OCI-LY7 (cell line): Measurements from ENCODE around the gene SORBS2.

Experiments
- EZH2phosphoT487 ChIP-seq: fragments of 200-600 bp; sonication (generic); IDR thresholded peaks from 2 replicates; pipeline ENCODE4 v1.6.1; 2018; ENCODE audit warnings: low read depth, borderline replicate concordance, mild to moderate bottlenecking, mixed run types, antibody characterized with exemption, low read length, moderate library complexity, mixed read lengths
- TF ChIP-seq, protein P1 (sequence below): fragments of 200-600 bp; sonication (generic); conservative IDR thresholded peaks from 2 replicates; pipeline ENCODE4 v1.5.1; 2014; ENCODE audit warnings: mild to moderate bottlenecking, antibody characterized with exemption, low read length, moderate library complexity, mixed read lengths

DNA sequence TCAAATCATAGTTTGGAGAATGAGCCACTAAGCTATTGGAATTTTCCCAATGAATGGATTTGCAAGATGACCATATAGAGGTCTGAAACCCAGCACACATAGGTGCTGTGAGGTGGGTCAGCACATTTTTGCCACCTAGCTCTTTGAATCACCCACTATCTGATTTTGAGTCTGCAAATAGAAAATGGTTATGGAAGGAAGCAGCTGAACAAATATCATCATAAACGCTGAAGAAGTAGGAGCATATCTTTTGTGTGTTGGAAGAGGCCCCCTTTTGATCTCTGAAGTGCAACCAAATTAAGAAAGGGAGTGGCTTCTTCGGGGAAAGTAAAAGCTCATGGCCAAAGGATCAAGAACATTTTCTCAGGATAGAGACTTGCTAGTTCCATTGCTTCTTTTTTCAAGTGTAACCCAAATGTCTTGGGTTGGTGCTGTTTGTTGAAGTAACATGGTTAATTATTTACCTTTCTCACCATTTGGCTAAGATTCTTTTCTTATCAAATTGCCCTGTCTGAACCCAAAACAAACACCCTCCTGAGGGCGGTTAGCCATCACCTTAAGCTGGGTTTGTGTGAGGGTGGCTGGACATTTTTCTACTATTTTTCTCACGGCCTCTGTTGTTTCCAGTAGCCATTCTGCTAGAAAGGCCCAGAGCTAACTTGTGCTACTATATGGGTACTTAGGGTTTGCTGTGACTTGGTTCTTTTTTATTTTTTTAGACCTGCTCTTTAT, 18.4 kb upstream of the SORBS2 start:
- TF ChIP-seq, protein P1, sequence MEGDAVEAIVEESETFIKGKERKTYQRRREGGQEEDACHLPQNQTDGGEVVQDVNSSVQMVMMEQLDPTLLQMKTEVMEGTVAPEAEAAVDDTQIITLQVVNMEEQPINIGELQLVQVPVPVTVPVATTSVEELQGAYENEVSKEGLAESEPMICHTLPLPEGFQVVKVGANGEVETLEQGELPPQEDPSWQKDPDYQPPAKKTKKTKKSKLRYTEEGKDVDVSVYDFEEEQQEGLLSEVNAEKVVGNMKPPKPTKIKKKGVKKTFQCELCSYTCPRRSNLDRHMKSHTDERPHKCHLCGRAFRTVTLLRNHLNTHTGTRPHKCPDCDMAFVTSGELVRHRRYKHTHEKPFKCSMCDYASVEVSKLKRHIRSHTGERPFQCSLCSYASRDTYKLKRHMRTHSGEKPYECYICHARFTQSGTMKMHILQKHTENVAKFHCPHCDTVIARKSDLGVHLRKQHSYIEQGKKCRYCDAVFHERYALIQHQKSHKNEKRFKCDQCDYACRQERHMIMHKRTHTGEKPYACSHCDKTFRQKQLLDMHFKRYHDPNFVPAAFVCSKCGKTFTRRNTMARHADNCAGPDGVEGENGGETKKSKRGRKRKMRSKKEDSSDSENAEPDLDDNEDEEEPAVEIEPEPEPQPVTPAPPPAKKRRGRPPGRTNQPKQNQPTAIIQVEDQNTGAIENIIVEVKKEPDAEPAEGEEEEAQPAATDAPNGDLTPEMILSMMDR = no peak
- TF ChIP-seq EZH2phosphoT487 = no peak
